GM18861 (cell line): ENCODE measurements around the gene TAF4.
"Not testable (repeated sequence)": the region's sequence is repeated elsewhere in the genome, so short reads cannot be mapped to it uniquely, and the experiment has no call there.

ENCODE experiments used
- ATAC-seq: cut with Tn5 transposase; IDR thresholded peaks from one replicate; pipeline ENCODE4 v1.9.1; 2021; ENCODE audit not compliant: unreplicated experiment

The TAF4 gene

DNA sequence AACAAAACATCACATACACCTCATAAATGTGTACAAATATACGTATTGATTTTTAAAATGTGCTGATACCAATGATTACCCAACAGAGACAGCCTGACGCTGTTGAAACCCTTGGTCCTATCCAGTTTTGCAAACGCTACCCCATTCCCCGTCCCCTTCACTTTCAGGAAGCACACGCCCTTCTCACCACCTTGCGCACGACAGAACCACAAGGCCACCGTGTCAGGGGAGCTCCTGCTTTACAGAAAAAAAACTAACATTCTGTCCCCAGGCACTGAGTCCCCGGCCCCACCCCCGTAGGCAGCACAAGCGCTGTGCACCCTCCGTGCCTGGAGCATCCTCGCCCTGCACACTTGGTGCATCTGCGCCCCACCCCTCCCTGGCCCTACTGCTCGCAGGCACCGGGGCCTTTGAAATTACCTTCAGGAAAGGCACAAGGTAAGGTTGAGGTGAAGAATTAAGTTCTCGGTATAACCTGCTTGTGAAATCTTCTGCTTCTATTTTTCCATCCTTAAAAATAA is 58.5 kb downstream of the TAF4 start:
- no peak for ATAC-seq

DNA sequence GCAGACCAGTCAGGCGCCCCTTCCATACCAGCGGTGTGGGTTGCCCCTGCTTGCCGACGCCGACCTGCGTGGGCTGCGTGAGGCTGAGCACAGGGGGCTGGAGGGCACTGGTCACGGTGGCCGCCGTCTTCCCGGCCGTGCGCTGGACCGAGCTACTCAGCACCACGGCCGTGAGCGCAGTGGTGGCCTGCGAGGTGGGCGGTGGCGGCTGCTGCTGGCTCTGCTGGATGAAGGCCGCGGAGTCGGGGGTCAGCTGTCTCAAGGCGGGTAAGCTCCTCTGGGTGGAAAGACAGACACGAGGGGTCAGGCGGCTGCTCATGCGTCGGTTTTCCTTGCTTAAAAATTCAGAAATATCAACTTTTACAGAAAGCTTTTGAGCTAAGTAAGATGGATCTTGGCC is 59.2 kb downstream of the TAF4 start:
- no peak for ATAC-seq

DNA sequence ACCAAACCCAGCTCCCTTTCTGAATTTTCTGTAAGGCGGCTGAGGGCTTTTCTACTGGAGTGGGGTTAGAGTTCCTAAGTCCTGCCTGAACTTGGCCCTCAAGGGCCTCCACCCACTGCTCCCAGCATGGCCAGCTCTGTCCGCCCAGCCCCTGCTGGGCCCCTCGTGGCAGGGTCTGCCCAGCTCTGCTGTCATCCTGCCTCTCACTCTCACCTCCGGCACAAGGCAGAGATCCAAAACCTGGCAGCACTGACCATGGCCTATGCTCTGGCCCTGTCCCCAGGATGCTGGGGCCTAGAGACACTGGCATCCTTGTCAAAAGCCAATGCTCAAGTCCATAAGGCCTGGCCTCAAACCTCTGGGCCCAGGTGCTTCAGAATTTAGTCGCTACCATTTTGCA is 61.1 kb downstream of the TAF4 start:
- no peak for ATAC-seq

DNA sequence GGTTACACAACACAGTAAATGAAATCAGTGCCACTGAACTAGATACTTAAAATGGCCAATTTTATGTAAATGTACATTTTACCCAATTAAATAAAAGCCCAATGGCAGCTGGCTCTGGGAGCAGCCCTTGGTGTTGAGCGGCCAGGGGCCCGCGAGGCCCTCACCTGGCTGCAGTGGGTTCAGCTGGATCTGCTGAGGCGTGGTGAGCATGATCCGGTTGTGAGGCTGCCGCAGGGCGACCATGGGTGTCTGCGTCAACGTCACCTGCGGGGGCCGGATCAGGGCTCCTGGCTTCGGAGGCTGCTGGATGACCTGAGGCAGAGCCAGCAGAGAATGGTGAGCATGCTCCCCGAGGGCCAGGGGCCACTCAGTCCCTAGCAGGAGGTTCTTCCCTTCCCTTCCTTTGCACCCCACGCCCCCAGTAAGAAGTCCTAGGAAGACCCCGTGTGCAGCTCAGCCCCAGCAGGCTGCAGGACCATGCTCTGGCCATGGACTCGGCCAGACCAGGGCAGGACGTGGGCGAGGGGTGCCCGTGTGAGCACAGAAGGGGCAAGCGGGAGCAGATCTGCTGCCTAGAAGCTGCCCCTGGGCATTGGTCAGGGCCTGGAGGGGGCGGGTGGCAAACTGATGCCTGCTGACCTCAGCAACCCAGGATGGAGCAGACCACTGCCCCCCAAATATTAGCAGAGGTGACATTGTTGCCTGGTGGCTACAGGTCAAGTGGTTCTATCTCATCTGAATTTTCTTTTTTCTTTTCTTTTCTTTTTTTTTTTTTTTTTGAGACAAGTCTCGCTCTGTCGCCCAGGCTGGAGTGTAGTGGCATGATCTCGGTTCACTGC is 61.9 kb downstream of the TAF4 start:
- ATAC-seq = no peak

DNA sequence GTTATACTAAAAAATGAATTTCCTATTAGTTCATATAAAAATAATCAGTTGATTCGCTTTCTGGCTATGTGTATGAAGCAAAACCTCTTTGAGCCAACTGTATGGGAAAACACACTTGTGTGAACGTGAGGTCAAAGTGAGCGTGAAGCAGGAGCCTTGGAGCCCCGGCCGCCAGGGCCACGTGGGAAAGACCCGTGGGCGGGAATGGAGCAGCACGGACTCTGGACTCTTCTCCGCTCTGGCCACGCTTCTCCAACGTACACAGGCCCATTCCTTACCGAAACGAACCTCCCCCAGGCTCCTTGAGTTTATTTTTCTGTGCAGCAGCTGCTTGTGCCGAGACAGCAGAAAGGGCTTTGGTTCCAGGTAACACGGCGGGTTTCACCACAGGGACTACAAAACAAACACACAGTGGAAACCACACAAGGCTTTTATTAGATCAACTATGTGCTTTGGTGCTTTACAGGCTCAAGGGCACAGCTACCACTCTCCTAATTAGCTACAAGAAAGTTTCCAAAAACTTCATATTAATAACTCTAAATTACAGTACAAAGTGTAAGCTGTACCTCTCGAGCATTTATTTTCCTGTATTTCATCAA is 62.7 kb downstream of the TAF4 start:
- no peak for ATAC-seq

- no peak for ATAC-seq
Measured at GRCh38 chr20:62001178-62001715, 64.4 kb downstream of the TAF4 start.

DNA sequence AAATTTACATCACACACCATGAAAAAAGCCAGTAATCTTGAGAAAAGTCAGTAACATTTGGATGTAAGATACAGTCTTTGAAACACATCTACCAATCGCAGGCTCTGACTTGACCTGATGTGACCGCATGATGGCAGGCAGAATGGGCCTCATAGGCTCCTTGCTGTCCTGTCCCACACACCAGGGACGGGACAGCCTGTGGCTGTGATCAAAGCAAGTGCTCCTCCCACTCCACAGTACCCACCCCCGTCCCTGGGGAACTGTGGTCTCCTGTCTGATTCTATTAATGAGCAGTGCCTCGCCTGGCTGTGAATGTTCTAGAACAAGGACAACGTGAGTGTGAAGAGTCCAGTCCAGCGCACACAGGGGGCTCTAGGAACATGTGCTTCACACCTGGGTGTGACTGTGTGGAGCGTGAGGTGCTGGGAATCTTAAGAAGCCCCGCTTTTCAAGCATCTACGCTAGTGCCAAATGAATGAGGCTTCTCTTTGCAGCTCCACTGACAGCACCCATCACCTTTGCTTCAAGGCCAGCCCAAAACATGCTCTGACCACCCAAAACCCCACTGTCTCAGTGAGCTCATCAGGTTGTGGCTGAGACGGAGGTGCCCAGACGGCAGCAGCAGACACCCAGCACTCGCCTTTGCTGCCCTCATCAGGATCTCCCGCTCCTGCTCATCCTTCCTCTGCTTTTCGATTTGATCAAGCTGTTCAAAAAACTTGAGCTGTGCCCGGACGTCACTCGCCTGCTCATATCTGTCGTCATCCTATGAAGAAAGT is 67.1 kb downstream of the TAF4 start:
- no peak for ATAC-seq

- ATAC-seq = no peak
Measured at GRCh38 chr20:61997891-61998290, 67.8 kb downstream of the TAF4 start.

GRCh38 chr20:61997372-61997771 is 68.3 kb downstream of the TAF4 start:
- no peak for ATAC-seq

- no peak for ATAC-seq
Measured at GRCh38 chr20:61994546-61994945, 71.1 kb downstream of the TAF4 start.

DNA sequence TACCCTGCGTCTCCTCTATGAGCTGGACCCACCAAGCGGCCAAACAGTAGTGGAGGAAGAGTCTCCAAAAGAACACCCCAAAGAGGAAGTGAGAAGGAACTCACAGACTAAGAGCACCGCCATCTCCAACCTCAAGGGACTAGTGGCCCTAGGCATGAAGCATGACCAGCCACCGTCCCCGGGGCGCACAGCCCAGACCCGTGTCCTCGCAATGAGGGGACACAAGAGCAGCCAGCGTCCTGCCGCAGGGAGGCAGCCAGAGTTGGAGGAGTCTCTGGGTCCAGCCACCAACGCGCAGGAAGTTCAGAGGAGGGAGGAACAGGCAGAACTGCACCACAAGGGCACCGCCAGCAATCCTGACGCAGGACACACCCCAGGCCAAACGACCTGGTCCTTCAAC is 72.6 kb downstream of the TAF4 start:
- no peak for ATAC-seq

- no peak for ATAC-seq
Measured at GRCh38 chr20:61991476-61991875, 74.2 kb downstream of the TAF4 start.

GRCh38 chr20:61990484-61990883 is 75.2 kb downstream of the TAF4 start:
- no peak for ATAC-seq

DNA sequence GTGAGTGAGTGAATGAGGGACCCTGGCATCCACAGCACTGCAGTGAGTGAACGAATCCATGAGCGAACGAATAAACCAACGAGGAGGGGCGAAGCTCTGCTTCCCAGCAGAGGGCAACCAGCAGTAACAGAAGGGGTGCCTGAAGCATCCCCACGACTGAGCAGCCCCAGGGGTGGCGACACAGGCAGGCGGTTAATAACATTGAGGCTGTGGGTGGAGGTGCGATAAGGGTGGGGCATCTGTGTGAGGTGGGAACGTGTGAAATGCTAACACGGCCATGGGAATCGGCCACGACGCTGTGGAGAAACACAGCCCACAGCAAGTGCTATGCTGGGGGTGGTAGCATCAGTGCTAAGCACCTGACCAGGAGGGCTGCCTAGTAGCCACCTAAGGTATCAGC is 75.9 kb downstream of the TAF4 start:
- ATAC-seq = no peak

- no peak for ATAC-seq
Measured at GRCh38 chr20:61988665-61989064, 77.0 kb downstream of the TAF4 start.

DNA sequence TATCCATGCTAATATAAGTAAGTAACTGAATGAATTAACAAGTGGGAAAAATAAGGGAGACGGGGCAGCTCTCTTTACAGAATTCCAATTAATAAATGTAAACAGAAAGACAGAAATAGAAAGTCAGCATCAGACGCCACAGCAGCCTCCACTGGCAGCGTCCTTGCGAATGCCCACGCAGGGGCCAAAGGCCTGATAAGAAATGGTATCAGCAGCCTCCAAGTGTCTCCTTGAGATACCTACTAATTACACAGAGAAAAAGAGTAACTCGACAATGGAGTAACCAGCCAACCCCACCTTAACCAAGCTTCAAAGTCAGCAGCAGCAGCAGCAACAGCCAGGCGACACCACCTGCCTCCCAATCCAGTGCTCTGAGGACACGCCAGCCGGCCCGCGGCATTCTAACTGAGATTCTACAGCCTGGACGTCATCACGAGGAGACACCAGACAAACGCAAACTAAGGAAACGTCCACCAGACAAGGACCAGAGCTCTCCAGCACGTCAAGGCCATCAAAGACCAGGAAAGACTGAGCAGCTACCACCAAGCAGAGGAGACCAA is 78.8 kb downstream of the TAF4 start:
- no peak for ATAC-seq

GRCh38 chr20:61985096-61985495 is 80.6 kb downstream of the TAF4 start:
- ATAC-seq = no peak

DNA sequence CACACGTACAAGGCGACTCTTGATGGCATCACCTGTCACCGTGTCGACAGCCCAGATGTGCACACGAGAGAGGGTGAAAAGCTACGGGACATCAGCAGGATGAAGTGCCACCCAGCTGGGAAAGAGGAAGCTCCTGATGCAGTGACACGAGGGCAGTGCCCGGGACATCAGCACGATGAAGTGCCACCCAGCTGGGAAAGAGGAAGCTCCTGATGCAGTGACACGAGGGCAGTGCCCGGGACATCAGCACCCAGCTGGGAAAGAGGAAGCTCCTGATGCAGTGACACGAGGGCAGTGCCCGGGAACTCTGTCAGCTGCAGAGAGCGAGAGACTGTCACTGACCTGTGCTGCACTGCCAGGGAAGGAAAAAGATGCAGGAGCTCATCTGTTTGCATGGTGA is 81.2 kb downstream of the TAF4 start:
- not testable (repeated sequence) for ATAC-seq

DNA sequence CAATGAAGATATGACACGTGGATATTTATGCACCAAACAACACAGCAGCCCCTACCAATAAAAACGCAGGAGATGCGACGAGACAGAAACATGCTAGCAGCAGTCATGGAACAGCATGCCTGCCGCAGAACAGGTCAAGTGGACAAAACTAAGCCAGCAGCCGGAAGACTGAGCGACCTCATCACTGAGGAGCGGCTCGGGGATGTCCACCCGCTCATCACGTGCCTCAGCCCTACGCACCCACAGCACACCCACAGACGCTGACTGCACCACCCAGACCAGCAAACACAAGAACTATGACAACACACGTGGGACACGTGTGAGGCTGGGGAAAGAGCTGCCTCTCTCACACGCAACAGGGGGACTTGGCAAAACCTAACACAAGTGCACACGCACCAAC is 81.7 kb downstream of the TAF4 start:
- ATAC-seq = no peak

DNA sequence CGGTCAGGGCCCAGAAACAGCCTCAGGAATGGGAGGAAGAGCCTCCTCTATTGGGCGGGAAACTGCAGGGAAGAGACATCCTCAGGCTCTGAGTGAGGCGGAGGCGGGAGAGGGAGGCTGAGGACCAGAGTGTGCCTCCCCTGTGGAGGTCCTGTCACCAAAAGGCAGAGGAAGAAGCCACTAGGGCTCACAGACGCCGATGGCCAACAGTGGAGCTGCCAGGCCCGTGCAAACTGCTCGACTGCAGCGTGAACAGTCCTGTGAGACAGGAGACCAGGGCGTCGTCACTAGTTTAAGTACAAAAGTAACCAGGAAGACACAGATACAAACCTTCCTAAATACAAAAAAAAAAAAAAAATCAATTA is 82.7 kb downstream of the TAF4 start:
- ATAC-seq = no peak
